Progenitor cell of endocrine pancreas (in vitro differentiated cells): ENCODE measurements around the gene C2orf66. TPM values are rescaled to one million over a fixed set of nuclear protein-coding genes. Genes with fewer than 3 reads are reported as not detected.

Source experiments
- DNase-seq: peaks from one replicate; pipeline ENCODE4 v3.0.0; 2021; ENCODE audit warnings: low spot score; ENCODE audit not compliant: unreplicated experiment
- H3K27ac Mint-ChIP-seq: 2 replicates; pipeline ENCODE4 v1.8.0; 2021; ENCODE audit warnings: mild to moderate bottlenecking, moderate library complexity, mixed read lengths
- H3K27me3 Mint-ChIP-seq: 2 replicates; pipeline ENCODE4 v1.8.0; 2021; ENCODE audit warnings: mixed read lengths
- H3K36me3 Mint-ChIP-seq: 2 replicates; pipeline ENCODE4 v1.8.0; 2022; ENCODE audit warnings: mixed read lengths; ENCODE audit not compliant: insufficient read depth
- H3K4me1 Mint-ChIP-seq: 2 replicates; pipeline ENCODE4 v1.8.0; 2021; ENCODE audit warnings: low read depth, mixed read lengths
- H3K4me3 Mint-ChIP-seq: 2 replicates; pipeline ENCODE4 v1.8.0; 2021; ENCODE audit warnings: low read depth, mild to moderate bottlenecking, moderate library complexity, mixed read lengths
- H3K9me3 Mint-ChIP-seq: 2 replicates; pipeline ENCODE4 v1.8.0; 2021; ENCODE audit warnings: low read depth, mixed read lengths
- CTCF ChIP-seq: fragments of 200-600 bp; sonication (generic); IDR thresholded peaks from one replicate; pipeline ENCODE4 v1.5.0; 2021; ENCODE audit warnings: antibody characterized with exemption, mild to moderate bottlenecking; ENCODE audit not compliant: unreplicated experiment
- total RNA-seq: library from RNA; stranded (reverse); gene quantifications from 2 replicates; pipeline ENCODE4 v1.2.1, GENCODE V29; 2021

The C2orf66 gene
- total RNA-seq, 1 donor from 2014 or later: 0.38 TPM

GRCh38 chr2:196830701-196831100 lies 21.5 kb upstream of the C2orf66 start:
- no peak for DNase-seq
- H3K9me3 Mint-ChIP-seq: no peaks in the 10 kb centered on the region
- H3K27ac Mint-ChIP-seq: peak overlapping the region; percentile 39
- no peak overlapping the region for H3K4me3 Mint-ChIP-seq
- H3K27me3 Mint-ChIP-seq: no peaks in the 10 kb centered on the region
- H3K4me1 Mint-ChIP-seq: peaks cover 3% of the 10 kb centered on the region
- H3K36me3 Mint-ChIP-seq: peaks cover 4% of the 10 kb centered on the region
- no peak for TF ChIP-seq CTCF

GRCh38 chr2:196827356-196827755 lies 18.2 kb upstream of the C2orf66 start:
- Mint-ChIP-seq H3K4me3 (no peak overlapping the region), H3K9me3 (no peaks in the 10 kb centered on the region), H3K4me1 (peaks cover 3% of the 10 kb centered on the region), H3K36me3 (peaks cover 4% of the 10 kb centered on the region), H3K27me3 (no peaks in the 10 kb centered on the region), H3K27ac (no peak overlapping the region)
- no peak for DNase-seq
- no peak for TF ChIP-seq CTCF

- no peaks in the 10 kb centered on the region for H3K36me3 Mint-ChIP-seq
- H3K4me3 Mint-ChIP-seq: no peak overlapping the region
- H3K9me3 Mint-ChIP-seq: peaks cover 4% of the 10 kb centered on the region
Measured at GRCh38 chr2:196823750-196824522, 14.8 kb upstream of the C2orf66 start.

GRCh38 chr2:196821195-196821594 lies 12.0 kb upstream of the C2orf66 start:
- H3K9me3 Mint-ChIP-seq: peaks cover 17% of the 10 kb centered on the region
- no peak for TF ChIP-seq CTCF
- DNase-seq: no peak
- no peaks in the 10 kb centered on the region for H3K27me3 Mint-ChIP-seq
- H3K4me3 Mint-ChIP-seq: no peak overlapping the region
- no peak overlapping the region for H3K27ac Mint-ChIP-seq
- peaks cover 3% of the 10 kb centered on the region for H3K36me3 Mint-ChIP-seq
- H3K4me1 Mint-ChIP-seq: no peaks in the 10 kb centered on the region

More at GRCh38 chr2:196823750-196824522, 14.8 kb upstream of the C2orf66 start:
- no peak for TF ChIP-seq CTCF
- H3K4me1 Mint-ChIP-seq: peaks cover 3% of the 10 kb centered on the region
- no peak overlapping the region for H3K27ac Mint-ChIP-seq
- no peak for DNase-seq
- no peaks in the 10 kb centered on the region for H3K27me3 Mint-ChIP-seq

GRCh38 chr2:196808083-196808665 lies 981 bp downstream of the C2orf66 start:
- Mint-ChIP-seq H3K4me1 (no peaks in the 10 kb centered on the region), H3K9me3 (no peaks in the 10 kb centered on the region), H3K27me3 (peaks cover 4% of the 10 kb centered on the region), H3K36me3 (no peaks in the 10 kb centered on the region), H3K4me3 (no peak overlapping the region), H3K27ac (no peak overlapping the region)
- DNase-seq: no peak
- TF ChIP-seq CTCF: no peak
